Pancreas (tissue), 10 donors: ENCODE results near the gene PAPPA2. TPM values are rescaled to one million over a fixed set of nuclear protein-coding genes. Genes with fewer than 3 reads are reported as not detected.

Experiments used
- ATAC-seq, 4 donors: fragments of 200-7000 bp; cut with Tn5 transposase; one replicate each; pipeline versions ENCODE4 v1.8.0 to v1.9.1; 2020; ENCODE audit warnings: mild to moderate bottlenecking in 4 of 4, moderate library complexity in 4 of 4
- DNase-seq, 6 donors: peaks; one replicate each; pipeline ENCODE4 v3.0.0-alpha.2; 2020
- FAIRE-seq: peaks from 2 replicates; lab custom pipeline; 2012; peaks lifted over from hg19 to GRCh38; lab: Jason Lieb, UNC
- H3K27ac ChIP-seq, 4 donors: fragments of 200-600 bp; sonication (generic); 1 replicate in 3 of 4; 2 replicates in 1 of 4; pipeline versions ENCODE4 v1.5.0 to v1.8.0; 2020
- H3K27me3 ChIP-seq, 4 donors: fragments of 200-600 bp; one replicate each; pipeline ENCODE4 v1.8.0; 2021
- H3K36me3 ChIP-seq, 3 donors: fragments of 200-600 bp; sonication (generic) in 1 of 3; one replicate each; pipeline versions ENCODE4 v1.5.0 to v1.8.0; 2020 to 2021
- H3K4me1 ChIP-seq, 3 donors: fragments of 200-600 bp; one replicate each; pipeline ENCODE4 v1.8.0; 2021
- H3K4me3 ChIP-seq, 4 donors: fragments of 200-600 bp; sonication (generic) in 2 of 4; one replicate each; pipeline versions ENCODE4 v1.5.0 to v1.8.0; 2020 to 2021
- H3K9me3 ChIP-seq, 4 donors: fragments of 200-600 bp; one replicate each; pipeline ENCODE4 v1.8.0; 2021
- CTCF ChIP-seq, 4 donors: fragments of 200-600 bp; sonication (generic) in 3 of 4; IDR thresholded peaks; one replicate each; pipeline versions ENCODE4 v1.5.0 to v1.8.0; 2021; ENCODE audit warnings: antibody characterized with exemption in 4 of 4
- WGBS, 2 donors: extraction: QIAGEN DNeasy Blood & Tissue Kit; methylation state at CpG; one replicate each; pipeline ENCODE4 v1.1.7; 2013; 5-methylcytosine and 5-hydroxymethylcytosine counted together
- intact Hi-C, 3 donors: fragments of 100-400 bp; cut with DNase I; formaldehyde crosslinking; loops; one replicate each; pipeline versions ENCODE4 v1.11.1 to v1.14.2; 2022
- polyA plus RNA-seq, 2 donors: library from polyadenylated mRNA; stranded (reverse); fragments of 200-250 nt; gene quantifications; one replicate each; pipeline ENCODE4 v1.2.3, GENCODE V29; 2013
- total RNA-seq, 6 donors: library from RNA; stranded (reverse); fragmentation: NEBNext Ultra II Directional in 4 of 6; extraction: Animal tissue kit (Norgen Biotek cat#: 25700) in 4 of 6; gene quantifications; one replicate each; pipeline versions ENCODE4 v1.2.1 to v1.2.4, GENCODE V29; 2021 to 2023
- donor health status: healthy with polysubstance abuse.
- donor health status: DM: no; HTN: no; CAD: no; lungs with moderate emphysema.
- donor health status: DM: no; HTN: no; CAD: no.
- donor health status: control.
- donor health status: control.
- donor health status: Bipolar disorder and iron deficiency.
- donor health status: DM: yes; HTN: yes; CAD: no.
- donor health status: DM: no; HTN: no; CAD: no.
- donor health status: DM: no; HTN: no; CAD: no.
- donor health status: DM: yes; HTN: yes; CAD: no.

The PAPPA2 gene
- total and polyA plus RNA-seq, 8 donors, result 0.51 to 6.9 (median 2.0) TPM

- no peak for FAIRE-seq
- Histone ChIP-seq H3K27ac (no peak overlapping the region), H3K4me1 (no peaks in the 10 kb centered on the region), H3K4me3 (no peak overlapping the region), H3K9me3 (no peaks in the 10 kb centered on the region), H3K27me3 (no peaks in the 10 kb centered on the region), H3K36me3 (no peaks in the 10 kb centered on the region)
- ATAC-seq, result no peak
- no peak for DNase-seq
- TF ChIP-seq CTCF (IDR thresholded peaks at IDR 0.05), result no peak
- intact Hi-C loops, result no loop called here
- WGBS, 2 donors, result 10 to 12% methylated on average over 4 of the region's 4 CpGs
Observed at GRCh38 chr1:176773038-176773437, 310.1 kb downstream of the PAPPA2 start.

GRCh38 chr1:176774224-176774623 lies 311.2 kb downstream of the PAPPA2 start:
- H3K27me3 ChIP-seq, result no peaks in the 10 kb centered on the region

GRCh38 chr1:176775378-176775777 lies 312.4 kb downstream of the PAPPA2 start:
- H3K4me3 ChIP-seq, result no peak overlapping the region
- no peaks in the 10 kb centered on the region for H3K9me3 ChIP-seq
- no peak for DNase-seq
- intact Hi-C loops, result no loop called here
- no peaks in the 10 kb centered on the region for H3K27me3 ChIP-seq
- ATAC-seq, result no peak
- WGBS, 2 donors, result 58 to 59% methylated on average over 3 of the region's 3 CpGs
- H3K27ac ChIP-seq, result no peak overlapping the region
- H3K4me1 ChIP-seq, result peaks cover 0 to 2% (median 0%) of the 10 kb centered on the region in 3 donors
- no peaks in the 10 kb centered on the region for H3K36me3 ChIP-seq
- no peak for TF ChIP-seq CTCF (IDR thresholded peaks at IDR 0.05)
- FAIRE-seq, result no peak

More at GRCh38 chr1:176774224-176774623, 311.2 kb downstream of the PAPPA2 start:
- ATAC-seq (no peak), FAIRE-seq (no peak), DNase-seq (no peak)
- H3K4me3 ChIP-seq, result no peak overlapping the region
- H3K36me3 ChIP-seq, result no peaks in the 10 kb centered on the region
- no peak for TF ChIP-seq CTCF (IDR thresholded peaks at IDR 0.05)
- intact Hi-C loops, result no loop called here
- H3K4me1 ChIP-seq, result no peaks in the 10 kb centered on the region
- H3K9me3 ChIP-seq, result no peaks in the 10 kb centered on the region
- WGBS, 2 donors, result 62 to 63% methylated on average over 4 of the region's 4 CpGs
- H3K27ac ChIP-seq, result no peak overlapping the region

- Histone ChIP-seq H3K36me3 (no peaks in the 10 kb centered on the region), H3K27me3 (no peaks in the 10 kb centered on the region), H3K4me3 (no peak overlapping the region), H3K9me3 (no peaks in the 10 kb centered on the region), H3K27ac (no peak overlapping the region), H3K4me1 (peaks cover 0 to 2% (median 0%) of the 10 kb centered on the region in 3 donors)
- WGBS, 2 donors, result 50 to 56% methylated on average over 3 of the region's 3 CpGs
- intact Hi-C loops, result no loop called here
- FAIRE-seq (no peak), DNase-seq (no peak), ATAC-seq (no peak)
- no peak for TF ChIP-seq CTCF (IDR thresholded peaks at IDR 0.05)
Observed at GRCh38 chr1:176775996-176776395, 313.0 kb downstream of the PAPPA2 start.

- ATAC-seq, result no peak
- H3K36me3 ChIP-seq, result no peaks in the 10 kb centered on the region
- no peak for TF ChIP-seq CTCF (IDR thresholded peaks at IDR 0.05)
- H3K27me3 ChIP-seq, result no peaks in the 10 kb centered on the region
- FAIRE-seq, result no peak
- H3K9me3 ChIP-seq, result no peaks in the 10 kb centered on the region
- no peak for DNase-seq
- 56 to 58% methylated on average over 1 of the region's 1 CpG for WGBS, 2 donors
- H3K27ac ChIP-seq, result no peak overlapping the region
- H3K4me1 ChIP-seq, result peaks cover 0 to 2% (median 0%) of the 10 kb centered on the region in 3 donors
- intact Hi-C loops, result no loop called here
- no peak overlapping the region for H3K4me3 ChIP-seq
Observed at GRCh38 chr1:176778056-176778455, 315.1 kb downstream of the PAPPA2 start.
